NCI-H2029 (cell line): ENCODE measurements around the gene NEDD4.
"Not testable (repeated sequence)": the region's sequence is repeated elsewhere in the genome, so short reads cannot be mapped to it uniquely, and the experiment has no call there.

Experiments used
- DNase-seq: peaks from one replicate; lab custom pipeline; 2025; lab: John Stamatoyannopoulos, UW

The NEDD4 gene

GRCh38 chr15:56004281-56004680, 10.9 kb upstream of the NEDD4 start:
- DNase-seq: not testable (repeated sequence)

- not testable (repeated sequence) for DNase-seq
Measured at GRCh38 chr15:56003777-56004176, 10.4 kb upstream of the NEDD4 start.

- not testable (repeated sequence) for DNase-seq
Measured at GRCh38 chr15:56003277-56003676, 9.9 kb upstream of the NEDD4 start.

GRCh38 chr15:56001471-56002078, 8.2 kb upstream of the NEDD4 start:
- no peak for DNase-seq

- DNase-seq: no peak
Measured at GRCh38 chr15:55999658-56000057, 6.2 kb upstream of the NEDD4 start.

- no peak for DNase-seq
Measured at GRCh38 chr15:55998478-55998877, 5.1 kb upstream of the NEDD4 start.

- no peak for DNase-seq
Measured at GRCh38 chr15:55993804-55994560, 570 bp upstream of the NEDD4 start.

- DNase-seq: no peak
Measured at GRCh38 chr15:55992769-55993110, 672 bp downstream of the NEDD4 start.

- DNase-seq: no peak
Measured at GRCh38 chr15:55991802-55992768, 1.3 kb downstream of the NEDD4 start.

- no peak for DNase-seq
Measured at GRCh38 chr15:55990998-55991397, 2.4 kb downstream of the NEDD4 start.

- DNase-seq: no peak
Measured at GRCh38 chr15:55990516-55990915, 2.9 kb downstream of the NEDD4 start.

- DNase-seq: no peak
Measured at GRCh38 chr15:55989383-55989782, 4.0 kb downstream of the NEDD4 start.

- DNase-seq: no peak
Measured at GRCh38 chr15:55981582-55982249, 11.7 kb downstream of the NEDD4 start.

GRCh38 chr15:55980511-55980910, 12.9 kb downstream of the NEDD4 start:
- no peak for DNase-seq

- DNase-seq: no peak
Measured at GRCh38 chr15:55977231-55977630, 16.2 kb downstream of the NEDD4 start.

GRCh38 chr15:55970286-55970685, 23.1 kb downstream of the NEDD4 start:
- no peak for DNase-seq

- DNase-seq: no peak
Measured at GRCh38 chr15:55969582-55969981, 23.8 kb downstream of the NEDD4 start.

GRCh38 chr15:55968923-55969322, 24.5 kb downstream of the NEDD4 start:
- DNase-seq: no peak

- no peak for DNase-seq
Measured at GRCh38 chr15:55965091-55965490, 28.3 kb downstream of the NEDD4 start.

- DNase-seq: no peak
Measured at GRCh38 chr15:55960946-55961345, 32.5 kb downstream of the NEDD4 start.

GRCh38 chr15:55959744-55960447, 33.5 kb downstream of the NEDD4 start:
- DNase-seq: no peak
